GM12865 (cell line): ENCODE measurements around the gene BPIFA2.
A peak's percentile ranks its signal among the peaks of the same experiment; 100 is the strongest.

Source experiments
- DNase-seq: peaks from one replicate; pipeline ENCODE4 v3.0.0; 2010; ENCODE audit warnings: low read depth
- H3K4me3 ChIP-seq: 2 replicates; pipeline ENCODE4 v1.5.1; 2011; ENCODE audit warnings: mild to moderate bottlenecking, low read depth, low read length, control low read depth
- CTCF ChIP-seq: IDR thresholded peaks from 2 replicates; pipeline ENCODE4 v1.5.1; 2011; ENCODE audit warnings: low read length, control low read depth, low read depth, inconsistent platforms; ENCODE audit not compliant: insufficient read depth; ENCODE audit errors: missing control alignments

Gene BPIFA2

GRCh38 chr20:33160681-33161080 lies 7.3 kb upstream of the BPIFA2 start:
- no peak overlapping the region for H3K4me3 ChIP-seq
- TF ChIP-seq CTCF: no peak
- DNase-seq: no peak

GRCh38 chr20:33162313-33162712 lies 5.6 kb upstream of the BPIFA2 start:
- TF ChIP-seq CTCF: no peak
- no peak for DNase-seq
- no peak overlapping the region for H3K4me3 ChIP-seq

GRCh38 chr20:33162753-33163152 lies 5.2 kb upstream of the BPIFA2 start:
- TF ChIP-seq CTCF: no peak
- DNase-seq: peak; percentile 17
- H3K4me3 ChIP-seq: no peak overlapping the region

GRCh38 chr20:33163856-33164762 lies 3.9 kb upstream of the BPIFA2 start:
- H3K4me3 ChIP-seq: no peak overlapping the region
- no peak for TF ChIP-seq CTCF
- no peak for DNase-seq

GRCh38 chr20:33164763-33165095 lies 3.2 kb upstream of the BPIFA2 start:
- DNase-seq: no peak
- no peak for TF ChIP-seq CTCF
- no peak overlapping the region for H3K4me3 ChIP-seq

- no peak overlapping the region for H3K4me3 ChIP-seq
- DNase-seq: no peak
- no peak for TF ChIP-seq CTCF
Measured at GRCh38 chr20:33165416-33166055, 2.4 kb upstream of the BPIFA2 start.
